WTC11 (cell line): Measurements from ENCODE around the gene WWC1. TPM values are rescaled to one million over a fixed set of nuclear protein-coding genes. Genes with fewer than 3 reads are reported as not detected.

Experiments used
- ATAC-seq: fragments of 200-7000 bp; cut with Tn5 transposase; 2 replicates; pipeline ENCODE4 v1.10.0; 2021; ENCODE audit warnings: mild to moderate bottlenecking, moderate library complexity
- CTCF ChIA-PET: fragments of 300-600 bp; sonication (Branson Sonifier 250); formaldehyde crosslinking; loops from one replicate; lab custom pipeline; 2021; ENCODE audit warnings: antibody characterized with exemption; lab: Charles Lee
- POLR2A ChIA-PET: fragments of 350-600 bp; sonication (Branson Sonifier 250); formaldehyde crosslinking; loops from one replicate; lab custom pipeline; 2021; ENCODE audit warnings: antibody characterized with exemption; lab: Charles Lee
- DNase-seq: peaks from one replicate; pipeline ENCODE4 v3.0.0; 2021; ENCODE audit warnings: low spot score
- H3K27ac Mint-ChIP-seq: 2 replicates; pipeline ENCODE4 v1.8.0; 2021; ENCODE audit warnings: mixed read lengths
- H3K27me3 Mint-ChIP-seq: 2 replicates; pipeline ENCODE4 v1.8.0; 2021; ENCODE audit warnings: low read depth, mild to moderate bottlenecking, moderate library complexity, mixed read lengths
- H3K36me3 Mint-ChIP-seq: 2 replicates; pipeline ENCODE4 v1.8.0; 2021; ENCODE audit warnings: mixed read lengths
- H3K4me1 Mint-ChIP-seq: 2 replicates; pipeline ENCODE4 v1.8.0; 2022; ENCODE audit warnings: mixed read lengths
- H3K4me3 Mint-ChIP-seq: 2 replicates; pipeline ENCODE4 v1.8.0; 2021; ENCODE audit warnings: mild to moderate bottlenecking, moderate library complexity, mixed read lengths
- H3K9me3 Mint-ChIP-seq: 2 replicates; pipeline ENCODE4 v1.8.0; 2021; ENCODE audit warnings: mixed read lengths
- CDX4 ChIP-seq: fragments of 250-450 bp; sonication (Bioruptor Pico); IDR thresholded peaks from 2 replicates; pipeline ENCODE4 v1.9.0; 2021; ENCODE audit warnings: moderate library complexity, mild to moderate bottlenecking, inconsistent platforms, borderline replicate concordance
- CTCF ChIP-seq: fragments of 200-600 bp; IDR thresholded peaks from 2 replicates; pipeline ENCODE4 v1.8.0; 2022; ENCODE audit warnings: antibody characterized with exemption
- E2F4 ChIP-seq: sonication (generic); formaldehyde crosslinking; IDR thresholded peaks from 2 replicates; pipeline ENCODE4 v1.8.1; 2022; ENCODE audit warnings: low read depth, mild to moderate bottlenecking, moderate library complexity, missing genetic modification reagents, borderline replicate concordance
- ETV6 ChIP-seq: sonication (generic); formaldehyde crosslinking; IDR thresholded peaks from 2 replicates; pipeline ENCODE4 v1.8.1; 2022; ENCODE audit warnings: mild to moderate bottlenecking, missing genetic modification reagents
- FOXP1 ChIP-seq: sonication (generic); formaldehyde crosslinking; IDR thresholded peaks from 2 replicates; pipeline ENCODE4 v1.8.0; 2022; ENCODE audit warnings: missing genetic modification reagents, mild to moderate bottlenecking, moderate library complexity, borderline replicate concordance
- GABPB1 ChIP-seq: sonication (generic); formaldehyde crosslinking; IDR thresholded peaks from 2 replicates; pipeline ENCODE4 v1.8.1; 2023; ENCODE audit warnings: mild to moderate bottlenecking, missing genetic modification reagents
- KAT7 ChIP-seq: sonication (generic); formaldehyde crosslinking; IDR thresholded peaks from 2 replicates; pipeline ENCODE4 v1.8.1; 2023; ENCODE audit warnings: missing genetic modification reagents, mild to moderate bottlenecking, borderline replicate concordance
- MYBL2 ChIP-seq: sonication (generic); formaldehyde crosslinking; IDR thresholded peaks from 2 replicates; pipeline ENCODE4 v1.8.1; 2023; ENCODE audit warnings: mild to moderate bottlenecking, moderate library complexity, missing genetic modification reagents
- NFYB ChIP-seq: sonication (generic); formaldehyde crosslinking; conservative IDR thresholded peaks from 2 replicates; pipeline ENCODE4 v1.8.0; 2022; ENCODE audit warnings: low read depth, missing genetic modification reagents
- NR2C2 ChIP-seq: sonication (generic); formaldehyde crosslinking; IDR thresholded peaks from 2 replicates; pipeline ENCODE4 v1.8.0; 2022; ENCODE audit warnings: mild to moderate bottlenecking, missing genetic modification reagents
- OVOL2 ChIP-seq: fragments of 250-450 bp; sonication (Bioruptor Pico); IDR thresholded peaks from 2 replicates; pipeline ENCODE4 v1.9.0; 2021; ENCODE audit warnings: mild to moderate bottlenecking, borderline replicate concordance
- PRDM15 ChIP-seq: sonication (generic); formaldehyde crosslinking; IDR thresholded peaks from 2 replicates; pipeline ENCODE4 v1.8.0; 2022; ENCODE audit warnings: missing genetic modification reagents
- RORB ChIP-seq: fragments of 250-450 bp; sonication (Bioruptor Pico); IDR thresholded peaks from 2 replicates; pipeline ENCODE4 v1.9.0; 2021; ENCODE audit warnings: mild to moderate bottlenecking
- SP1 ChIP-seq: sonication (generic); formaldehyde crosslinking; conservative IDR thresholded peaks from 2 replicates; pipeline ENCODE4 v1.8.1; 2022; ENCODE audit warnings: missing genetic modification reagents
- TP53 ChIP-seq: sonication (generic); formaldehyde crosslinking; IDR thresholded peaks from 2 replicates; pipeline ENCODE4 v1.8.1; 2023; ENCODE audit warnings: mild to moderate bottlenecking, missing genetic modification reagents
- ZNF138 ChIP-seq: sonication (generic); formaldehyde crosslinking; conservative IDR thresholded peaks from 2 replicates; pipeline ENCODE4 v1.8.1; 2022; ENCODE audit warnings: mild to moderate bottlenecking, moderate library complexity, missing genetic modification reagents
- ZNF263 ChIP-seq: sonication (generic); formaldehyde crosslinking; IDR thresholded peaks from 2 replicates; pipeline ENCODE4 v1.8.1; 2022; ENCODE audit warnings: low read depth, mild to moderate bottlenecking, moderate library complexity, missing genetic modification reagents
- ZNF317 ChIP-seq: sonication (generic); formaldehyde crosslinking; IDR thresholded peaks from 2 replicates; pipeline ENCODE4 v1.8.1; 2023; ENCODE audit warnings: low read depth, mild to moderate bottlenecking, moderate library complexity, missing genetic modification reagents, borderline replicate concordance
- ZNF425 ChIP-seq: fragments of 250-450 bp; sonication (Bioruptor Pico); conservative IDR thresholded peaks from 2 replicates; pipeline ENCODE4 v1.9.0; 2021; ENCODE audit warnings: mild to moderate bottlenecking
- ZNF671 ChIP-seq: fragments of 250-450 bp; sonication (Bioruptor Pico); IDR thresholded peaks from 2 replicates; pipeline ENCODE4 v1.8.0; 2021; ENCODE audit warnings: mild to moderate bottlenecking
- total RNA-seq: library from RNA; stranded (reverse); gene quantifications from 3 replicates; pipeline ENCODE4 v1.2.3, GENCODE V29; 2021
- TF ChIP-seq, protein P1 (sequence below): fragments of 250-450 bp; sonication (Bioruptor Pico); IDR thresholded peaks from 2 replicates; pipeline ENCODE4 v1.9.0; 2021; ENCODE audit warnings: mild to moderate bottlenecking
- TF ChIP-seq, protein P2 (sequence below): sonication (generic); formaldehyde crosslinking; IDR thresholded peaks from 2 replicates; pipeline ENCODE4 v1.8.1; 2022; ENCODE audit warnings: low read depth, missing genetic modification reagents, borderline replicate concordance
- TF ChIP-seq, protein P3 (sequence below): sonication (generic); formaldehyde crosslinking; IDR thresholded peaks from 2 replicates; pipeline ENCODE4 v1.8.1; 2023; ENCODE audit warnings: mild to moderate bottlenecking, missing genetic modification reagents, moderate library complexity

Gene WWC1
- total RNA-seq, 1 experiment from 2014 or later, result 48.4 TPM

GRCh38 chr5:168401880-168402279 lies 110.4 kb downstream of the WWC1 start:
- Mint-ChIP-seq H3K36me3 (peaks cover 27% of the 10 kb centered on the region), H3K9me3 (no peaks in the 10 kb centered on the region), H3K4me1 (peaks cover 10% of the 10 kb centered on the region), H3K27me3 (no peaks in the 10 kb centered on the region)
- TF ChIP-seq E2F4 (no peak), MYBL2 (no peak), ZNF138 (CRISPR knock-in tag) (no peak), FOXP1 (CRISPR knock-in tag) (no peak), KAT7 (CRISPR knock-in tag) (no peak), ZNF671 (CRISPR knock-in tag) (no peak), NR2C2 (CRISPR knock-in tag) (no peak), CDX4 (no peak), PRDM15 (CRISPR knock-in tag) (no peak), SP1 (no peak), GABPB1 (no peak)
- TF ChIP-seq, protein P1, sequence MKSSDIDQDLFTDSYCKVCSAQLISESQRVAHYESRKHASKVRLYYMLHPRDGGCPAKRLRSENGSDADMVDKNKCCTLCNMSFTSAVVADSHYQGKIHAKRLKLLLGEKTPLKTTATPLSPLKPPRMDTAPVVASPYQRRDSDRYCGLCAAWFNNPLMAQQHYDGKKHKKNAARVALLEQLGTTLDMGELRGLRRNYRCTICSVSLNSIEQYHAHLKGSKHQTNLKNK (CRISPR knock-in tag), result no peak
- TF ChIP-seq, protein P2, sequence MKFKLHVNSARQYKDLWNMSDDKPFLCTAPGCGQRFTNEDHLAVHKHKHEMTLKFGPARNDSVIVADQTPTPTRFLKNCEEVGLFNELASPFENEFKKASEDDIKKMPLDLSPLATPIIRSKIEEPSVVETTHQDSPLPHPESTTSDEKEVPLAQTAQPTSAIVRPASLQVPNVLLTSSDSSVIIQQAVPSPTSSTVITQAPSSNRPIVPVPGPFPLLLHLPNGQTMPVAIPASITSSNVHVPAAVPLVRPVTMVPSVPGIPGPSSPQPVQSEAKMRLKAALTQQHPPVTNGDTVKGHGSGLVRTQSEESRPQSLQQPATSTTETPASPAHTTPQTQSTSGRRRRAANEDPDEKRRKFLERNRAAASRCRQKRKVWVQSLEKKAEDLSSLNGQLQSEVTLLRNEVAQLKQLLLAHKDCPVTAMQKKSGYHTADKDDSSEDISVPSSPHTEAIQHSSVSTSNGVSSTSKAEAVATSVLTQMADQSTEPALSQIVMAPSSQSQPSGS (CRISPR knock-in tag), result no peak
- TF ChIP-seq, protein P3, sequence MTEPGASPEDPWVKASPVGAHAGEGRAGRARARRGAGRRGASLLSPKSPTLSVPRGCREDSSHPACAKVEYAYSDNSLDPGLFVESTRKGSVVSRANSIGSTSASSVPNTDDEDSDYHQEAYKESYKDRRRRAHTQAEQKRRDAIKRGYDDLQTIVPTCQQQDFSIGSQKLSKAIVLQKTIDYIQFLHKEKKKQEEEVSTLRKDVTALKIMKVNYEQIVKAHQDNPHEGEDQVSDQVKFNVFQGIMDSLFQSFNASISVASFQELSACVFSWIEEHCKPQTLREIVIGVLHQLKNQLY (CRISPR knock-in tag), result no peak
- TF ChIP-seq, all 79 proteins: peak for 0
- no peak for DNase-seq
- CTCF ChIA-PET, result interaction anchor here (0.8 to 1.5 kb wide), 2 partner anchors 9 to 63 kb away, joined by 3 read pairs; no protein-coding TSS in a partner anchor
- Mint-ChIP-seq H3K4me3 (no peak overlapping the region), H3K27ac (no peak overlapping the region)
- ATAC-seq, result no peak
- POLR2A ChIA-PET, result no interaction called here

DNA sequence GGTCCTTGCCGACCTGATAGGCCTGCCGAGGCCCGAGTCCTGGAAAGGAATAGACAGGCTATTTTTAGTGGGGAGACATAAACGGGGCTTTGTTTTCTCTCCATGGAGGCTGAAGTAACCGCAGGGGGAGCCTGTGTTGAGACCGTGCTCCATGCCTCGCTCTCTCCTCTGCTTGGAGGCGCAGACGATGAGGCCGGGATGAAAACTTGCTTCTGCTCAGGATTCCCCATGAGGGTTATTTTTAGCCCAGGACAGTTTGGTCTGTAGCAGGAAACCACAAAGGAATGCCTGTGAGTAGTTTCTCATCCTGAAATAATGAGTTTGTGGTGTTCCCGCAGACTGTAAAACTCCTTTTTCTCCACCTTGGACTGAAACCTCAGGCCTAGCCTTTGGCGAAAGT lies 112.9 kb downstream of the WWC1 start:
- DNase-seq, result no peak
- POLR2A ChIA-PET, result interaction anchor here (0.7 kb wide), 1 partner anchor 39 kb away, joined by 4 read pairs; no protein-coding TSS in a partner anchor
- H3K27ac Mint-ChIP-seq, result no peak overlapping the region
- CTCF ChIA-PET, result interaction anchor here (1.4 kb wide), 1 partner anchor 39 kb away, joined by 5 read pairs; no protein-coding TSS in a partner anchor
- no peak overlapping the region for H3K4me3 Mint-ChIP-seq
- ATAC-seq, result no peak
- peaks cover 10% of the 10 kb centered on the region for H3K4me1 Mint-ChIP-seq
- H3K36me3 Mint-ChIP-seq, result peaks cover 25% of the 10 kb centered on the region
- no peaks in the 10 kb centered on the region for H3K27me3 Mint-ChIP-seq
- H3K9me3 Mint-ChIP-seq, result no peaks in the 10 kb centered on the region
- TF ChIP-seq ETV6 (CRISPR knock-in tag), result no peak
- TF ChIP-seq OVOL2, result no peak
- no peak for TF ChIP-seq ZNF317 (CRISPR knock-in tag)
- TF ChIP-seq TP53 (CRISPR knock-in tag), result no peak
- no peak for TF ChIP-seq RORB (CRISPR knock-in tag)
- TF ChIP-seq NR2C2 (CRISPR knock-in tag), result no peak
- TF ChIP-seq ZNF425 (CRISPR knock-in tag), result no peak
- no peak for TF ChIP-seq GABPB1
- no peak for TF ChIP-seq NFYB (CRISPR knock-in tag)
- TF ChIP-seq CTCF, result no peak
- TF ChIP-seq ZNF263, result no peak
